Measurements from ENCODE around the gene CDH1.

DNA sequence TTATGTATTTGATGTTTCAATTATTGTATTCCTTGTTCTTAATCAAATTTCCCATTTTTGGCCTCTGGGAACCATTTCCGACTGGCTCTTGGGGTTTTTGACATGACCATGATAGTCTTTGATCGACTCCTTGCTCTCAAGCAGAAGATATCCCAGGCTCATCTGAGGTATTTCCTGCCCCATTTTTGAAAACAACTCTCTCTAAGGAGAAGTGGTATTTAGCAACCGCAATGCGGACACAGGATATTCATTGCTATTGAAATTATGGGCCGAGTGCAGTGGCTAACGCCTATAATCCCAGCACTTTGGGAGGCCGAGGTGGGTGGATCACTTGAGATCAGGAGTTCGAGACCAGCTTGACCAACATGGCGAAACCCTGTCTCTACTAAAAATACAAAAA lies 111.7 kb downstream of the CDH1 start:
- TF ChIP-seq CTCF (IDR thresholded peaks at IDR 0.05) (no peak), POLR2A (IDR thresholded peaks at IDR 0.05) (no peak)

All from uterus (tissue), 2 donors.